ENCODE data around the gene ZBTB7C.

The ZBTB7C gene

GRCh38 chr18:48390641-48391040, 18.5 kb downstream of the ZBTB7C start:
- DNase-seq (ENCODE audit: low spot score): no peak

- no peak for DNase-seq (ENCODE audit: low spot score)
Measured at GRCh38 chr18:48388478-48388877, 20.7 kb downstream of the ZBTB7C start.

GRCh38 chr18:48387300-48387699, 21.9 kb downstream of the ZBTB7C start:
- DNase-seq (ENCODE audit: low spot score): no peak

GRCh38 chr18:48385596-48385995, 23.6 kb downstream of the ZBTB7C start:
- no peak for DNase-seq (ENCODE audit: low spot score)

GRCh38 chr18:48376934-48377333, 32.2 kb downstream of the ZBTB7C start:
- no peak for DNase-seq (ENCODE audit: low spot score)

GRCh38 chr18:48376406-48376805, 32.8 kb downstream of the ZBTB7C start:
- no peak for DNase-seq (ENCODE audit: low spot score)

- no peak for DNase-seq (ENCODE audit: low spot score)
Measured at GRCh38 chr18:48375150-48375800, 33.9 kb downstream of the ZBTB7C start.

- DNase-seq (ENCODE audit: low spot score): no peak
Measured at GRCh38 chr18:48374423-48375149, 34.6 kb downstream of the ZBTB7C start.

GRCh38 chr18:48371854-48372602, 37.2 kb downstream of the ZBTB7C start:
- DNase-seq (ENCODE audit: low spot score): no peak

- DNase-seq (ENCODE audit: low spot score): no peak
Measured at GRCh38 chr18:48367557-48367956, 41.6 kb downstream of the ZBTB7C start.

GRCh38 chr18:48365965-48366364, 43.2 kb downstream of the ZBTB7C start:
- DNase-seq (ENCODE audit: low spot score): no peak

GRCh38 chr18:48364146-48364545, 45.0 kb downstream of the ZBTB7C start:
- DNase-seq (ENCODE audit: low spot score): no peak

GRCh38 chr18:48363175-48363574, 46.0 kb downstream of the ZBTB7C start:
- no peak for DNase-seq (ENCODE audit: low spot score)

- no peak for DNase-seq (ENCODE audit: low spot score)
Measured at GRCh38 chr18:48361801-48362200, 47.4 kb downstream of the ZBTB7C start.

- DNase-seq (ENCODE audit: low spot score): no peak
Measured at GRCh38 chr18:48360376-48361021, 48.7 kb downstream of the ZBTB7C start.

GRCh38 chr18:48359626-48360025, 49.6 kb downstream of the ZBTB7C start:
- DNase-seq (ENCODE audit: low spot score): no peak

GRCh38 chr18:48358868-48359267, 50.3 kb downstream of the ZBTB7C start:
- DNase-seq (ENCODE audit: low spot score): no peak

GRCh38 chr18:48356909-48357631, 52.1 kb downstream of the ZBTB7C start:
- DNase-seq (ENCODE audit: low spot score): no peak

- DNase-seq (ENCODE audit: low spot score): no peak
Measured at GRCh38 chr18:48356151-48356745, 52.9 kb downstream of the ZBTB7C start.

- no peak for DNase-seq (ENCODE audit: low spot score)
Measured at GRCh38 chr18:48355276-48356115, 53.7 kb downstream of the ZBTB7C start.

All from RKO (cell line).